GM20000 (cell line): ENCODE data around the gene FBLN7.

Experiments
- DNase-seq: peaks from one replicate; pipeline ENCODE4 v3.0.0; 2012; ENCODE audit warnings: low spot score
- CTCF ChIP-seq: IDR thresholded peaks from 2 replicates; pipeline ENCODE4 v1.5.1; 2012; ENCODE audit warnings: mild to moderate bottlenecking, control low read depth; ENCODE audit errors: extremely low read depth, missing control alignments

FBLN7 gene

GRCh38 chr2:112143150-112143549, 5.0 kb downstream of the FBLN7 start:
- no peak for TF ChIP-seq CTCF
- no peak for DNase-seq

GRCh38 chr2:112144966-112145365, 6.8 kb downstream of the FBLN7 start:
- no peak for DNase-seq
- TF ChIP-seq CTCF = no peak

GRCh38 chr2:112147382-112148168, 9.4 kb downstream of the FBLN7 start:
- no peak for TF ChIP-seq CTCF
- peak; percentile 3 for DNase-seq

GRCh38 chr2:112148477-112148876, 10.3 kb downstream of the FBLN7 start:
- TF ChIP-seq CTCF = no peak

GRCh38 chr2:112149194-112149593, 11.0 kb downstream of the FBLN7 start:
- TF ChIP-seq CTCF = no peak

More at GRCh38 chr2:112148477-112148876, 10.3 kb downstream of the FBLN7 start:
- DNase-seq = peak; percentile 4

GRCh38 chr2:112149866-112150435, 11.8 kb downstream of the FBLN7 start:
- TF ChIP-seq CTCF = no peak

More at GRCh38 chr2:112149194-112149593, 11.0 kb downstream of the FBLN7 start:
- DNase-seq = no peak

GRCh38 chr2:112150447-112150846, 12.3 kb downstream of the FBLN7 start:
- no peak for DNase-seq

More at GRCh38 chr2:112149866-112150435, 11.8 kb downstream of the FBLN7 start:
- DNase-seq = peak; percentile 7

More at GRCh38 chr2:112150447-112150846, 12.3 kb downstream of the FBLN7 start:
- no peak for TF ChIP-seq CTCF
